Measurements from ENCODE around the gene UBE2J2.

Gene UBE2J2

GRCh38 chr1:1309251-1310108, 35.8 kb upstream of the UBE2J2 start:
- DNase-seq = peak; percentile 36

- no peak for DNase-seq
Observed at GRCh38 chr1:1308756-1309250, 35.1 kb upstream of the UBE2J2 start.

GRCh38 chr1:1307923-1308755, 34.5 kb upstream of the UBE2J2 start, which contains the start of the genes ACAP3 and PUSL1:
TSS of gene ACAP3 (minus strand) at chr1:1307930. CDS start at chr1:1307815, 115 bp downstream.
TSS of gene PUSL1 (plus strand) at chr1:1308597. CDS start at chr1:1308644, 47 bp downstream.
- peak; percentile 92 for DNase-seq

- DNase-seq = no peak
Observed at GRCh38 chr1:1307261-1307922, 33.7 kb upstream of the UBE2J2 start.

GRCh38 chr1:1306661-1307260, 33.1 kb upstream of the UBE2J2 start:
- DNase-seq = no peak

- peak; percentile 42 for DNase-seq
Observed at GRCh38 chr1:1306070-1306660, 32.5 kb upstream of the UBE2J2 start.

GRCh38 chr1:1305300-1306069, 31.8 kb upstream of the UBE2J2 start:
- DNase-seq = peak; percentile 70

- DNase-seq = no peak
Observed at GRCh38 chr1:1304331-1305299, 31.0 kb upstream of the UBE2J2 start.

- DNase-seq = no peak
Observed at GRCh38 chr1:1303736-1304135, 30.1 kb upstream of the UBE2J2 start.

GRCh38 chr1:1302951-1303509, 29.4 kb upstream of the UBE2J2 start:
- no peak for DNase-seq

GRCh38 chr1:1302006-1302430, 28.4 kb upstream of the UBE2J2 start:
- no peak for DNase-seq

GRCh38 chr1:1300352-1300739, 26.7 kb upstream of the UBE2J2 start:
- no peak for DNase-seq

GRCh38 chr1:1299686-1300351, 26.2 kb upstream of the UBE2J2 start:
- DNase-seq = peak; percentile 41

- DNase-seq = no peak
Observed at GRCh38 chr1:1298861-1299685, 25.4 kb upstream of the UBE2J2 start.

GRCh38 chr1:1297802-1298424, 24.3 kb upstream of the UBE2J2 start:
- no peak for DNase-seq

- no peak for DNase-seq
Observed at GRCh38 chr1:1296070-1297061, 22.7 kb upstream of the UBE2J2 start.
